K562 (cell line): ENCODE results near the gene HS3ST3B1.

Experiments
- CHD1 ChIP-seq: fragments of 200-600 bp; sonication (generic); IDR thresholded peaks from one replicate; pipeline ENCODE4 v1.6.1; 2012; ENCODE audit warnings: mild to moderate bottlenecking, moderate library complexity, low read length, inconsistent platforms
- CTCF ChIP-seq, 3 experiments: IDR thresholded peaks in 2 of 3; conservative IDR thresholded peaks in 1 of 3; 2 replicates each; pipeline ENCODE4 v1.5.1; 2011 to 2012; ENCODE audit warnings: low read length in 3 of 3, mild to moderate bottlenecking in 3 of 3, control low read depth in 2 of 3, improper control_type of control experiment in 1 of 3, inconsistent platforms in 1 of 3, low read depth in 1 of 3, mixed read lengths in 1 of 3, moderate library complexity in 1 of 3; ENCODE audit not compliant: insufficient read depth in 2 of 3
- FOXO4 ChIP-seq: fragments of 450-650 bp; formaldehyde crosslinking; IDR thresholded peaks from 2 replicates; pipeline ENCODE4 v1.4.0; 2020; ENCODE audit warnings: mild to moderate bottlenecking, moderate library complexity
- HLTF ChIP-seq: fragments of 450-650 bp; IDR thresholded peaks from 2 replicates; pipeline ENCODE4 v1.6.1; 2016
- JUN ChIP-seq, 2 experiments: sonication (generic) in 1 of 2; formaldehyde crosslinking in 1 of 2; IDR thresholded peaks; 2 replicates each; pipeline versions ENCODE4 v1.6.1 to v1.8.0; 2012 to 2022; ENCODE audit warnings: borderline replicate concordance in 2 of 2, mild to moderate bottlenecking in 2 of 2, improper control_type of control experiment in 1 of 2, low read depth in 1 of 2, low read length in 1 of 2, missing genetic modification reagents in 1 of 2
- POLR2A ChIP-seq: fragments of 450-650 bp; conservative IDR thresholded peaks from 2 replicates; pipeline ENCODE4 v1.6.1; 2016
- PTTG1 ChIP-seq: fragments of 450-650 bp; IDR thresholded peaks from 2 replicates; pipeline ENCODE4 v1.6.1; 2016; ENCODE audit warnings: low read depth, mild to moderate bottlenecking, missing genetic modification characterization, missing compliant biosample characterization
- ZNF197 ChIP-seq: fragments of 200-800 bp; sonication (Bioruptor generic); IDR thresholded peaks from 2 replicates; pipeline ENCODE4 v1.6.1; 2016; ENCODE audit warnings: low read depth, missing genetic modification characterization, missing compliant biosample characterization
- ZNF780A ChIP-seq: fragments of 250-450 bp; sonication (Bioruptor Pico); IDR thresholded peaks from 2 replicates; pipeline ENCODE4 v1.5.0; 2021; ENCODE audit warnings: mild to moderate bottlenecking

GRCh38 chr17:14332331-14332730 is 31.4 kb downstream of the HS3ST3B1 start:
- TF ChIP-seq ZNF780A (CRISPR knock-in tag) (no peak), ZNF197 (CRISPR knock-in tag) (no peak), FOXO4 (CRISPR knock-in tag) (no peak), JUN (IDR thresholded peaks at IDR 0.05; ENCODE audit: borderline replicate concordance, low read depth, low read length) (no peak), JUN (CRISPR knock-in tag; IDR thresholded peaks at IDR 0.05; ENCODE audit: borderline replicate concordance) (no peak), HLTF (no peak), CHD1 (no peak), PTTG1 (tag) (no peak), CTCF (IDR thresholded peaks at IDR 0.05 in 2 of 3, conservative IDR thresholded peaks at IDR 0.05 in 1 of 3; ENCODE audit: insufficient read depth in 2 of 3, low read depth in 1 of 3, low read length in 3 of 3) (no peak), POLR2A (no peak)
